ENCODE results near the gene VWA5B2. TPM values are rescaled to one million over a fixed set of nuclear protein-coding genes. Genes with fewer than 3 reads are reported as not detected.

Gene VWA5B2
- total and polyA plus RNA-seq, 9 of the 15 experiments (the other 6 are each of a cell fraction or from before 2014, with no cell fraction given): 0.04 TPM; not detected in 8

GRCh38 chr3:184248454-184249411, 19.3 kb downstream of the VWA5B2 start, which contains the start of gene ALG3 (continued):
- TF ChIP-seq ILK (tag; IDR thresholded peaks at IDR 0.05; ENCODE audit: borderline replicate concordance, low read depth): no peak
- TF ChIP-seq, protein P1, sequence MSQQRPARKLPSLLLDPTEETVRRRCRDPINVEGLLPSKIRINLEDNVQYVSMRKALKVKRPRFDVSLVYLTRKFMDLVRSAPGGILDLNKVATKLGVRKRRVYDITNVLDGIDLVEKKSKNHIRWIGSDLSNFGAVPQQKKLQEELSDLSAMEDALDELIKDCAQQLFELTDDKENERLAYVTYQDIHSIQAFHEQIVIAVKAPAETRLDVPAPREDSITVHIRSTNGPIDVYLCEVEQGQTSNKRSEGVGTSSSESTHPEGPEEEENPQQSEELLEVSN (IDR thresholded peaks at IDR 0.05; ENCODE audit: borderline replicate concordance in 1 of 2, extremely low read depth in 1 of 2, insufficient read depth in 1 of 2, insufficient read length in 1 of 2, low read depth in 1 of 2, low read length in 1 of 2, poor library complexity in 1 of 2, severe bottlenecking in 1 of 2): peak in 1 of 2 experiments; percentile 20
- TF ChIP-seq, protein P2, sequence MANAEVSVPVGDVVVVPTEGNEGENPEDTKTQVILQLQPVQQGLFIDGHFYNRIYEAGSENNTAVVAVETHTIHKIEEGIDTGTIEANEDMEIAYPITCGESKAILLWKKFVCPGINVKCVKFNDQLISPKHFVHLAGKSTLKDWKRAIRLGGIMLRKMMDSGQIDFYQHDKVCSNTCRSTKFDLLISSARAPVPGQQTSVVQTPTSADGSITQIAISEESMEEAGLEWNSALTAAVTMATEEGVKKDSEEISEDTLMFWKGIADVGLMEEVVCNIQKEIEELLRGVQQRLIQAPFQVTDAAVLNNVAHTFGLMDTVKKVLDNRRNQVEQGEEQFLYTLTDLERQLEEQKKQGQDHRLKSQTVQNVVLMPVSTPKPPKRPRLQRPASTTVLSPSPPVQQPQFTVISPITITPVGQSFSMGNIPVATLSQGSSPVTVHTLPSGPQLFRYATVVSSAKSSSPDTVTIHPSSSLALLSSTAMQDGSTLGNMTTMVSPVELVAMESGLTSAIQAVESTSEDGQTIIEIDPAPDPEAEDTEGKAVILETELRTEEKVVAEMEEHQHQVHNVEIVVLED (CRISPR knock-in tag; IDR thresholded peaks at IDR 0.05): 0 out of 2 replicates have a peak, but pooled peaks have one; percentile 41
- peak; percentile 86 for TF ChIP-seq GTF2F1 (IDR thresholded peaks at IDR 0.05; ENCODE audit: low read depth, low read length)
- no peak for TF ChIP-seq HLTF (IDR thresholded peaks at IDR 0.05)
- TF ChIP-seq ZNF263 (CRISPR knock-in tag; IDR thresholded peaks at IDR 0.05; ENCODE audit: borderline replicate concordance): peak; percentile 38; the same call in 1 of the 2 replicates
- TF ChIP-seq BRD4 (IDR thresholded peaks at IDR 0.05): peak; percentile 93
- TF ChIP-seq, protein P3, sequence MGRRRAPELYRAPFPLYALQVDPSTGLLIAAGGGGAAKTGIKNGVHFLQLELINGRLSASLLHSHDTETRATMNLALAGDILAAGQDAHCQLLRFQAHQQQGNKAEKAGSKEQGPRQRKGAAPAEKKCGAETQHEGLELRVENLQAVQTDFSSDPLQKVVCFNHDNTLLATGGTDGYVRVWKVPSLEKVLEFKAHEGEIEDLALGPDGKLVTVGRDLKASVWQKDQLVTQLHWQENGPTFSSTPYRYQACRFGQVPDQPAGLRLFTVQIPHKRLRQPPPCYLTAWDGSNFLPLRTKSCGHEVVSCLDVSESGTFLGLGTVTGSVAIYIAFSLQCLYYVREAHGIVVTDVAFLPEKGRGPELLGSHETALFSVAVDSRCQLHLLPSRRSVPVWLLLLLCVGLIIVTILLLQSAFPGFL (CRISPR knock-in tag; IDR thresholded peaks at IDR 0.05): no peak
- TF ChIP-seq SMARCA5 (IDR thresholded peaks at IDR 0.05): no peak
- no peak for TF ChIP-seq TEAD4 (IDR thresholded peaks at IDR 0.05; ENCODE audit: low read length)
- TF ChIP-seq TEAD4 (CRISPR knock-in tag; IDR thresholded peaks at IDR 0.05; ENCODE audit: borderline replicate concordance): no peak
- no peak for TF ChIP-seq KLF6 (CRISPR knock-in tag; IDR thresholded peaks at IDR 0.05; ENCODE audit: borderline replicate concordance)
- no peak for TF ChIP-seq HDAC3 (IDR thresholded peaks at IDR 0.05; ENCODE audit: borderline replicate concordance, partially characterized antibody)
- TF ChIP-seq, protein P4, sequence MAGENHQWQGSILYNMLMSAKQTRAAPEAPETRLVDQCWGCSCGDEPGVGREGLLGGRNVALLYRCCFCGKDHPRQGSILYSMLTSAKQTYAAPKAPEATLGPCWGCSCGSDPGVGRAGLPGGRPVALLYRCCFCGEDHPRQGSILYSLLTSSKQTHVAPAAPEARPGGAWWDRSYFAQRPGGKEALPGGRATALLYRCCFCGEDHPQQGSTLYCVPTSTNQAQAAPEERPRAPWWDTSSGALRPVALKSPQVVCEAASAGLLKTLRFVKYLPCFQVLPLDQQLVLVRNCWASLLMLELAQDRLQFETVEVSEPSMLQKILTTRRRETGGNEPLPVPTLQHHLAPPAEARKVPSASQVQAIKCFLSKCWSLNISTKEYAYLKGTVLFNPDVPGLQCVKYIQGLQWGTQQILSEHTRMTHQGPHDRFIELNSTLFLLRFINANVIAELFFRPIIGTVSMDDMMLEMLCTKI (IDR thresholded peaks at IDR 0.05; ENCODE audit: partially characterized antibody): no peak
- peak; percentile 77 for TF ChIP-seq EGR1 (conservative IDR thresholded peaks at IDR 0.05)
- no peak for TF ChIP-seq ASH1L (IDR thresholded peaks at IDR 0.05; ENCODE audit: borderline replicate concordance, low read depth, partially characterized antibody)
- peak; percentile 78 for TF ChIP-seq POLR2AphosphoS5 (IDR thresholded peaks at IDR 0.05; ENCODE audit: control insufficient read depth, insufficient read depth, low read depth, low read length)
- TF ChIP-seq XRCC4 (IDR thresholded peaks at IDR 0.05; ENCODE audit: extremely low read depth, insufficient read depth, insufficient read length): no peak
- peak in 1 of 2 experiments; percentile 84; a peak in 2 of 4 replicates for TF ChIP-seq KDM1A (IDR thresholded peaks at IDR 0.05)
- no peak for TF ChIP-seq SRSF9 (IDR thresholded peaks at IDR 0.05; ENCODE audit: borderline replicate concordance, low read depth, low read length)
- no peak for TF ChIP-seq SETDB1 (IDR thresholded peaks at IDR 0.05; ENCODE audit: low read length)
- TF ChIP-seq ZNF586 (CRISPR knock-in tag; conservative IDR thresholded peaks at IDR 0.05): no peak
- TF ChIP-seq ZNF12 (CRISPR knock-in tag; IDR thresholded peaks at IDR 0.05): no peak

Data from K562 (cell line).